NOMO-1 (cell line): Measurements from ENCODE around the gene WDR64.
"Not testable (repeated sequence)": the region's sequence is repeated elsewhere in the genome, so short reads cannot be mapped to it uniquely, and the experiment has no call there.

Experiments
- DNase-seq, 2 experiments: peaks; one replicate each; lab custom pipeline; 2025; ENCODE audit not compliant: unreplicated experiment in 2 of 2; lab: John Stamatoyannopoulos, UW

The WDR64 gene

GRCh38 chr1:241698177-241698576 lies 46.1 kb downstream of the WDR64 start:
- DNase-seq: no peak

- DNase-seq: no peak
Observed at GRCh38 chr1:241701483-241702295, 49.6 kb downstream of the WDR64 start.

- no peak for DNase-seq
Observed at GRCh38 chr1:241702442-241703373, 50.6 kb downstream of the WDR64 start.

GRCh38 chr1:241703739-241704138 lies 51.7 kb downstream of the WDR64 start:
- DNase-seq: not testable (repeated sequence)

GRCh38 chr1:241706257-241706656 lies 54.2 kb downstream of the WDR64 start:
- no peak for DNase-seq

GRCh38 chr1:241706967-241707366 lies 54.9 kb downstream of the WDR64 start:
- DNase-seq: no peak

- DNase-seq: no peak
Observed at GRCh38 chr1:241707442-241707841, 55.4 kb downstream of the WDR64 start.

GRCh38 chr1:241711326-241711725 lies 59.2 kb downstream of the WDR64 start:
- DNase-seq: peak in 1 of 2 experiments; percentile 5

- no peak for DNase-seq
Observed at GRCh38 chr1:241713316-241713715, 61.2 kb downstream of the WDR64 start.

- DNase-seq: peak; percentile 25 to 53
Observed at GRCh38 chr1:241714321-241715218, 62.5 kb downstream of the WDR64 start.

GRCh38 chr1:241715435-241715834 lies 63.4 kb downstream of the WDR64 start:
- DNase-seq: no peak

GRCh38 chr1:241715956-241716355 lies 63.9 kb downstream of the WDR64 start:
- no peak for DNase-seq

GRCh38 chr1:241716915-241717656 lies 65.0 kb downstream of the WDR64 start:
- no peak for DNase-seq

- DNase-seq: no peak
Observed at GRCh38 chr1:241717975-241718374, 65.9 kb downstream of the WDR64 start.

- no peak for DNase-seq
Observed at GRCh38 chr1:241721011-241721410, 68.9 kb downstream of the WDR64 start.

- DNase-seq: no peak
Observed at GRCh38 chr1:241722947-241723346, 70.9 kb downstream of the WDR64 start.

- DNase-seq: no peak
Observed at GRCh38 chr1:241724741-241725356, 72.8 kb downstream of the WDR64 start.

GRCh38 chr1:241730031-241730430 lies 78.0 kb downstream of the WDR64 start:
- no peak for DNase-seq

GRCh38 chr1:241733899-241734298 lies 81.8 kb downstream of the WDR64 start:
- no peak for DNase-seq

- no peak for DNase-seq
Observed at GRCh38 chr1:241734533-241734932, 82.5 kb downstream of the WDR64 start.
